Measurements from ENCODE around the gene SERPINF2. TPM values are rescaled to one million over a fixed set of nuclear protein-coding genes. Genes with fewer than 3 reads are reported as not detected.
"Not testable (repeated sequence)": the region's sequence is repeated elsewhere in the genome, so short reads cannot be mapped to it uniquely, and the experiment has no call there.

Gene SERPINF2
- total RNA-seq, 6 experiments from 2014 or later: not detected

GRCh38 chr17:1735418-1735817 lies 7.3 kb upstream of the SERPINF2 start:
- H3K36me3 Mint-ChIP-seq (ENCODE audit: low read depth): peaks cover 18% of the 10 kb centered on the region
- no peak for TF ChIP-seq CTCF (IDR thresholded peaks at IDR 0.05)
- peaks cover 6% of the 10 kb centered on the region for H3K4me1 Mint-ChIP-seq (ENCODE audit: low read depth)
- peaks cover 2% of the 10 kb centered on the region; the same call in 1 of the 2 replicates for H3K27me3 Mint-ChIP-seq (ENCODE audit: insufficient read depth)
- no peak overlapping the region for H3K4me3 Mint-ChIP-seq
- H3K27ac Mint-ChIP-seq: no peak overlapping the region
- DNase-seq: no peak
- no peaks in the 10 kb centered on the region for H3K9me3 Mint-ChIP-seq

GRCh38 chr17:1735834-1736347 lies 6.8 kb upstream of the SERPINF2 start:
- Mint-ChIP-seq H3K27ac (no peak overlapping the region), H3K9me3 (no peaks in the 10 kb centered on the region), H3K36me3 (ENCODE audit: low read depth) (peaks cover 18% of the 10 kb centered on the region), H3K4me1 (ENCODE audit: low read depth) (peaks cover 5% of the 10 kb centered on the region), H3K4me3 (no peak overlapping the region), H3K27me3 (ENCODE audit: insufficient read depth) (peaks cover 2% of the 10 kb centered on the region; the same call in 1 of the 2 replicates)
- no peak for TF ChIP-seq CTCF (IDR thresholded peaks at IDR 0.05)
- DNase-seq: no peak

GRCh38 chr17:1736348-1737281 lies 6.1 kb upstream of the SERPINF2 start:
- Mint-ChIP-seq H3K27me3 (ENCODE audit: insufficient read depth) (peaks cover 2% of the 10 kb centered on the region; the same call in 1 of the 2 replicates), H3K27ac (no peak overlapping the region), H3K4me1 (ENCODE audit: low read depth) (no peaks in the 10 kb centered on the region), H3K9me3 (no peaks in the 10 kb centered on the region), H3K4me3 (no peak overlapping the region), H3K36me3 (ENCODE audit: low read depth) (peaks cover 18% of the 10 kb centered on the region)
- peak; percentile 22 for DNase-seq
- TF ChIP-seq CTCF (IDR thresholded peaks at IDR 0.05): no peak

- no peak for DNase-seq
- peaks cover 8% of the 10 kb centered on the region for H3K27me3 Mint-ChIP-seq (ENCODE audit: insufficient read depth)
- no peak overlapping the region for H3K27ac Mint-ChIP-seq
- H3K4me1 Mint-ChIP-seq (ENCODE audit: low read depth): no peaks in the 10 kb centered on the region
- no peak overlapping the region for H3K4me3 Mint-ChIP-seq
- H3K9me3 Mint-ChIP-seq: no peaks in the 10 kb centered on the region
- TF ChIP-seq CTCF (IDR thresholded peaks at IDR 0.05): no peak
- H3K36me3 Mint-ChIP-seq (ENCODE audit: low read depth): peaks cover 18% of the 10 kb centered on the region
These were observed 5.0 kb upstream of the SERPINF2 start for GRCh38 chr17:1737531-1738291.

- DNase-seq; H3K4me1 Mint-ChIP-seq (ENCODE audit: low read depth); H3K9me3 Mint-ChIP-seq; H3K27me3 Mint-ChIP-seq (ENCODE audit: insufficient read depth); H3K27ac Mint-ChIP-seq; H3K4me3 Mint-ChIP-seq: not testable (repeated sequence)
- H3K36me3 Mint-ChIP-seq (ENCODE audit: low read depth): peaks cover 11% of the 10 kb centered on the region
These were observed 772 bp upstream of the SERPINF2 start for GRCh38 chr17:1741899-1742298.

Measured in HFFc6 (cell line).